SK-N-MC (cell line): ENCODE data around the gene ZNF28.
"Not testable (repeated sequence)": the region's sequence is repeated elsewhere in the genome, so short reads cannot be mapped to it uniquely, and the experiment has no call there.

Experiments used
- DNase-seq: peaks from one replicate; pipeline ENCODE4 v3.0.0-alpha.2; 2011; ENCODE audit warnings: low read depth, low spot score
- H3K27ac ChIP-seq: fragments of 200-600 bp; sonication (generic); 2 replicates; pipeline ENCODE4 v1.5.1; 2016; ENCODE audit warnings: mixed run types
- H3K36me3 ChIP-seq: fragments of 200-600 bp; sonication (generic); 2 replicates; pipeline ENCODE4 v1.6.1; 2017; ENCODE audit warnings: antibody characterized with exemption, low read length, mixed read lengths; ENCODE audit not compliant: insufficient read depth
- H3K4me3 ChIP-seq: fragments of 200-600 bp; sonication (generic); 2 replicates; pipeline ENCODE4 v1.5.1; 2016
- H3K9ac ChIP-seq: fragments of 200-600 bp; sonication (generic); 2 replicates; pipeline ENCODE4 v1.8.0; 2017; ENCODE audit warnings: mixed run types, mixed read lengths; ENCODE audit not compliant: insufficient read length
- H3K9me3 ChIP-seq: fragments of 200-600 bp; sonication (generic); 2 replicates; pipeline ENCODE4 v1.6.1; 2017; ENCODE audit warnings: low read depth, mild to moderate bottlenecking, antibody characterized with exemption, low read length, moderate library complexity, mixed read lengths
- EZH2 ChIP-seq: fragments of 200-600 bp; sonication (generic); IDR thresholded peaks from one replicate; pipeline ENCODE4 v1.6.1; 2017; ENCODE audit warnings: antibody characterized with exemption
- FOXP2 ChIP-seq: optimal IDR thresholded peaks from 2 replicates; pipeline ENCODE3; 2011; ENCODE audit warnings: mild to moderate bottlenecking, moderate library complexity; ENCODE audit not compliant: insufficient read depth; ENCODE audit errors: extremely low read length, control extremely low read depth
- POLR2AphosphoS5 ChIP-seq: IDR thresholded peaks from 2 replicates; pipeline ENCODE4 v1.6.1; 2012; ENCODE audit warnings: mild to moderate bottlenecking, low read depth, low read length, borderline replicate concordance

The ZNF28 gene

GRCh38 chr19:52785506-52785905, 35.9 kb downstream of the ZNF28 start:
- no peak for DNase-seq
- H3K27ac ChIP-seq = no peak overlapping the region
- H3K9ac ChIP-seq = no peak overlapping the region
- H3K36me3 ChIP-seq = no peaks in the 10 kb centered on the region
- H3K4me3 ChIP-seq = no peak overlapping the region
- TF ChIP-seq POLR2AphosphoS5 = no peak
- TF ChIP-seq FOXP2 = no peak
- no peak for TF ChIP-seq EZH2
- H3K9me3 ChIP-seq = no peaks in the 10 kb centered on the region; the same call in 1 of the 2 replicates

GRCh38 chr19:52782864-52783263, 38.6 kb downstream of the ZNF28 start:
- not testable (repeated sequence) for H3K36me3 ChIP-seq, H3K9ac ChIP-seq, H3K9me3 ChIP-seq, H3K27ac ChIP-seq, DNase-seq, H3K4me3 ChIP-seq

- H3K27ac ChIP-seq = no peak overlapping the region
Observed at GRCh38 chr19:52778811-52779210, 42.6 kb downstream of the ZNF28 start.

GRCh38 chr19:52756447-52756846, 65.0 kb downstream of the ZNF28 start:
- not testable (repeated sequence) for H3K36me3 ChIP-seq, H3K27ac ChIP-seq, H3K4me3 ChIP-seq, DNase-seq, H3K9me3 ChIP-seq, H3K9ac ChIP-seq

More at GRCh38 chr19:52778811-52779210, 42.6 kb downstream of the ZNF28 start:
- TF ChIP-seq POLR2AphosphoS5 (no peak), EZH2 (no peak), FOXP2 (no peak)
- no peak for DNase-seq
- Histone ChIP-seq H3K36me3 (no peaks in the 10 kb centered on the region), H3K9me3 (no peaks in the 10 kb centered on the region), H3K9ac (no peak overlapping the region), H3K4me3 (no peak overlapping the region)

GRCh38 chr19:52749780-52750179, 71.7 kb downstream of the ZNF28 start:
- no peak overlapping the region for H3K9ac ChIP-seq
- H3K9me3 ChIP-seq = no peaks in the 10 kb centered on the region
- TF ChIP-seq POLR2AphosphoS5 = no peak
- TF ChIP-seq FOXP2 = no peak
- TF ChIP-seq EZH2 = no peak
- H3K36me3 ChIP-seq = no peaks in the 10 kb centered on the region
- DNase-seq = no peak
- H3K4me3 ChIP-seq = no peak overlapping the region
- H3K27ac ChIP-seq = no peak overlapping the region

- Histone ChIP-seq H3K4me3 (no peak overlapping the region), H3K36me3 (no peaks in the 10 kb centered on the region), H3K9me3 (no peaks in the 10 kb centered on the region), H3K27ac (no peak overlapping the region), H3K9ac (no peak overlapping the region)
- TF ChIP-seq POLR2AphosphoS5 = no peak
- TF ChIP-seq FOXP2 = no peak
- TF ChIP-seq EZH2 = no peak
- DNase-seq = no peak
Observed at GRCh38 chr19:52748336-52748950, 73.0 kb downstream of the ZNF28 start.
